Mesenchymal stem cell (in vitro differentiated cells and primary cell): ENCODE data around the gene DENND5A.

Source experiments
- DNase-seq: peaks from one replicate; pipeline ENCODE4 v3.0.0-alpha.2; 2013
- H2AFZ ChIP-seq: one replicate; pipeline ENCODE4 v1.6.1; 2013; ENCODE audit warnings: low read depth, mild to moderate bottlenecking, control low read depth, inconsistent platforms, low read length, moderate library complexity
- H2AK5ac ChIP-seq: 2 replicates; pipeline ENCODE4 v1.6.1; 2013; ENCODE audit warnings: low read length, moderate library complexity, mild to moderate bottlenecking, inconsistent platforms; ENCODE audit not compliant: severe bottlenecking
- H2BK120ac ChIP-seq: one replicate; pipeline ENCODE4 v1.6.1; 2013; ENCODE audit warnings: low read depth, mild to moderate bottlenecking, inconsistent platforms, low read length, moderate library complexity
- H2BK12ac ChIP-seq, 2 experiments: one replicate each; pipeline ENCODE4 v1.6.1; 2013; ENCODE audit warnings: inconsistent platforms in 2 of 2, low read length in 2 of 2, mild to moderate bottlenecking in 2 of 2, moderate library complexity in 2 of 2, control low read depth in 1 of 2
- H2BK15ac ChIP-seq: one replicate; pipeline ENCODE4 v1.6.1; 2013; ENCODE audit warnings: mild to moderate bottlenecking, low read depth, inconsistent platforms; ENCODE audit not compliant: poor library complexity, severe bottlenecking
- H2BK5ac ChIP-seq: 2 replicates; pipeline ENCODE4 v1.6.1; 2013; ENCODE audit warnings: low read depth, mild to moderate bottlenecking, low read length, control low read depth, inconsistent platforms; ENCODE audit not compliant: poor library complexity, severe bottlenecking
- H3K14ac ChIP-seq, 2 experiments: one replicate each; pipeline ENCODE4 v1.6.1; 2013; ENCODE audit warnings: inconsistent platforms in 2 of 2, low read length in 2 of 2, control low read depth in 1 of 2, mild to moderate bottlenecking in 1 of 2, moderate library complexity in 1 of 2
- H3K18ac ChIP-seq, 2 experiments: one replicate each; pipeline ENCODE4 v1.6.1; 2013; ENCODE audit warnings: inconsistent platforms in 2 of 2, low read length in 2 of 2, control low read depth in 1 of 2, low read depth in 1 of 2, mild to moderate bottlenecking in 1 of 2
- H3K23ac ChIP-seq, 2 experiments: one replicate each; pipeline ENCODE4 v1.6.1; 2013; ENCODE audit warnings: inconsistent platforms in 2 of 2, low read length in 2 of 2, mild to moderate bottlenecking in 2 of 2, moderate library complexity in 2 of 2, control low read depth in 1 of 2
- H3K27ac ChIP-seq: 2 replicates; pipeline ENCODE4 v1.5.1; 2013; ENCODE audit warnings: mild to moderate bottlenecking, moderate library complexity, low read length, control low read depth, inconsistent platforms; ENCODE audit not compliant: poor library complexity, severe bottlenecking
- H3K27me3 ChIP-seq, 2 experiments: 2 replicates each; pipeline versions ENCODE4 v1.6.1 to v1.7.0; 2013; ENCODE audit warnings: low read length in 2 of 2, mild to moderate bottlenecking in 2 of 2, moderate library complexity in 2 of 2, control low read depth in 1 of 2, inconsistent platforms in 1 of 2; ENCODE audit not compliant: control insufficient read depth in 1 of 2, insufficient read depth in 1 of 2
- H3K36me3 ChIP-seq, 2 experiments: 2 replicates each; pipeline versions ENCODE4 v1.6.1 to v1.7.0; 2013; ENCODE audit warnings: low read length in 2 of 2, control low read depth in 1 of 2, inconsistent platforms in 1 of 2, low read depth in 1 of 2, mild to moderate bottlenecking in 1 of 2; ENCODE audit not compliant: insufficient read depth in 2 of 2, control insufficient read depth in 1 of 2
- H3K4ac ChIP-seq, 2 experiments: one replicate each; pipeline ENCODE4 v1.6.1; 2013; ENCODE audit warnings: inconsistent platforms in 2 of 2, low read length in 2 of 2, mild to moderate bottlenecking in 2 of 2, moderate library complexity in 2 of 2, control low read depth in 1 of 2, low read depth in 1 of 2
- H3K4me1 ChIP-seq: 2 replicates; pipeline ENCODE4 v1.6.1; 2013; ENCODE audit warnings: low read depth, low read length, control low read depth; ENCODE audit not compliant: control insufficient read depth, insufficient read depth
- H3K4me2 ChIP-seq: 2 replicates; pipeline ENCODE4 v1.6.1; 2013; ENCODE audit warnings: low read length, mild to moderate bottlenecking, inconsistent platforms; ENCODE audit not compliant: poor library complexity, severe bottlenecking
- H3K4me3 ChIP-seq, 2 experiments: 2 replicates each; pipeline versions ENCODE4 v1.5.1 to v1.7.0; 2013; ENCODE audit warnings: low read length in 2 of 2, mild to moderate bottlenecking in 2 of 2, control low read depth in 1 of 2, low read depth in 1 of 2; ENCODE audit not compliant: insufficient read depth in 1 of 2
- H3K79me1 ChIP-seq: replicated peaks from 2 replicates; pipeline ENCODE4 v1.6.1; 2013; ENCODE audit warnings: mild to moderate bottlenecking, control low read depth, low read length, inconsistent platforms; ENCODE audit not compliant: poor library complexity, severe bottlenecking
- H3K9ac ChIP-seq: 2 replicates; pipeline ENCODE4 v1.7.0; 2013; ENCODE audit warnings: mild to moderate bottlenecking, low read length, moderate library complexity
- H3K9me3 ChIP-seq: 2 replicates; pipeline ENCODE4 v1.7.0; 2013; ENCODE audit warnings: mild to moderate bottlenecking, low read length; ENCODE audit not compliant: control insufficient read depth
- H4K8ac ChIP-seq: one replicate; pipeline ENCODE4 v1.6.1; 2013; ENCODE audit warnings: inconsistent platforms, mild to moderate bottlenecking, low read length, moderate library complexity
- H4K91ac ChIP-seq: one replicate; pipeline ENCODE4 v1.6.1; 2013; ENCODE audit warnings: mild to moderate bottlenecking, low read length, inconsistent platforms
- WGBS: methylation state at CpG from one replicate; pipeline ENCODE4 v1.1.7; 2013; ENCODE audit warnings: mixed read lengths; 5-methylcytosine and 5-hydroxymethylcytosine counted together

Gene DENND5A

DNA sequence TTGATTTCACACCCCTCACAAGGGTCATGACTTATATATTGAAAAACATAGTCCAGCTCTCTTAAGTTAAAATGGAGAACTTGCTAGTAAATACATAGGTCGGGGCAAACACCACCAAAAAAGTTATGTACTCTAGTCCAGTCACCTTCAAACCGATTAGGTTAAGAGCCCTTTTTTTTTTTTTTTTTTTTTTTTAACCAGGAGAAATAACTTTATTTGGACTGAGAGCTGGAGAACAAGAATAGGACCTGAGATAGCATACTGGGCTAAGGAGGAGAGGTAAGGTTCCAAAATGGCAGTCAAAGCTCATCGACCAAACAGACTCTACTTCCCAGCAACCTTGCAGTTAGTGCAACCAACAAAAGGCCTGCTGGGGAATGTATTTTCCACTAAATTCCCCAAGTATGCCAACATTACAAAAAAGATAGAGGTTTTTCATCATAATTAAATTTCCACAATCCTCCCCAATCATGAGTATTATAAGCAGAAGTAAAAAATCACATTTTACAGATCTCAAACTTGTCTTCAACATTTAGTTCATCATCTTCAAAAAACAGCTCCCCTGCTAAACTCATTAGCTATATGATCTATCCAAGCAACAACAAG, 45.4 kb upstream of the DENND5A start:
- H3K79me1 ChIP-seq: peaks cover 2% of the 10 kb centered on the region
- H3K18ac ChIP-seq: no peak overlapping the region
- peaks cover 6% of the 10 kb centered on the region for H3K4me1 ChIP-seq
- H3K14ac ChIP-seq: no peak overlapping the region
- no peaks in the 10 kb centered on the region for H3K27me3 ChIP-seq
- no peak overlapping the region for H3K4ac ChIP-seq
- no peak overlapping the region for H4K8ac ChIP-seq
- no peak overlapping the region for H2BK15ac ChIP-seq
- H3K9me3 ChIP-seq: no peaks in the 10 kb centered on the region
- H2AFZ ChIP-seq: no peak overlapping the region
- H2AK5ac ChIP-seq: no peak overlapping the region
- H2BK120ac ChIP-seq: no peak overlapping the region
- no peak overlapping the region for H3K4me3 ChIP-seq
- H3K9ac ChIP-seq: no peak overlapping the region
- H3K4me2 ChIP-seq: no peak overlapping the region
- H4K91ac ChIP-seq: no peak overlapping the region
- no peak for DNase-seq
- H3K23ac ChIP-seq: no peak overlapping the region
- no peak overlapping the region for H2BK12ac ChIP-seq
- 100% methylated on average over 1 of the region's 3 CpGs for WGBS
- H2BK5ac ChIP-seq: no peak overlapping the region
- H3K36me3 ChIP-seq: no peaks in the 10 kb centered on the region
- H3K27ac ChIP-seq: no peak overlapping the region

- H3K27me3 ChIP-seq: no peaks in the 10 kb centered on the region
- no peak overlapping the region for H2AK5ac ChIP-seq
- H2AFZ ChIP-seq: no peak overlapping the region
- no peak overlapping the region for H3K4me2 ChIP-seq
- H3K27ac ChIP-seq: no peak overlapping the region
- no peak overlapping the region for H2BK5ac ChIP-seq
- H3K4me3 ChIP-seq: no peak overlapping the region
- H2BK12ac ChIP-seq: no peak overlapping the region
- H3K36me3 ChIP-seq: peaks cover 0 to 6% of the 10 kb centered on the region in 2 experiments
- H2BK15ac ChIP-seq: no peak overlapping the region
- no peak overlapping the region for H2BK120ac ChIP-seq
- no peaks in the 10 kb centered on the region for H3K4me1 ChIP-seq
- H3K18ac ChIP-seq: no peak overlapping the region
- H3K23ac ChIP-seq: no peak overlapping the region
- no peak overlapping the region for H3K9ac ChIP-seq
- H3K4ac ChIP-seq: no peak overlapping the region
- DNase-seq: no peak
- no peaks in the 10 kb centered on the region for H3K9me3 ChIP-seq
- no peak overlapping the region for H4K8ac ChIP-seq
- H3K79me1 ChIP-seq: peaks cover 7% of the 10 kb centered on the region
- 100% methylated on average over 2 of the region's 3 CpGs for WGBS
- no peak overlapping the region for H4K91ac ChIP-seq
- H3K14ac ChIP-seq: no peak overlapping the region
Observed at GRCh38 chr11:9304178-9304577, 39.0 kb upstream of the DENND5A start.

DNA sequence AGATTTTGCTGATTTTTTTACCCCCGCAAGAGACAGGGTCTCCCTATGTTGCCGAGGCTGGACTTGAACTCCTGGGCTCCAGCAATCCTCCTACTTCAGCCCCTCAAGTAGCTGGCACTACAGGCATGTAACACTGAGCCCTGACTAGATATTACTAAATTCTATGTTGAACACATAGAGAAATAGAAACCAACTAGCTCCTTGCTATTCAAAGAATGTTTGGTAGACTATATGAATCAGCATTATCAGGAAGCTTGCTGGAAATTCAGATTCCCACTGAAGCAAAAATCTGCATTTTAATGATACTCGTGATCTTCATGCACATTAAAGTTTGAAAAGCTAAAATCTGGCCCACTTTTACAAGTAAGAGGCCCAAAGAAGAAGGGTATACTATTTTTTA, 37.3 kb upstream of the DENND5A start:
- no peak overlapping the region for H2BK15ac ChIP-seq
- no peak overlapping the region for H3K18ac ChIP-seq
- H2AFZ ChIP-seq: no peak overlapping the region
- no peak overlapping the region for H3K4ac ChIP-seq
- H3K79me1 ChIP-seq: peaks cover 12% of the 10 kb centered on the region
- H3K4me2 ChIP-seq: no peak overlapping the region
- no peaks in the 10 kb centered on the region for H3K27me3 ChIP-seq
- H3K9ac ChIP-seq: no peak overlapping the region
- no peak overlapping the region for H3K14ac ChIP-seq
- no peak overlapping the region for H4K91ac ChIP-seq
- H2BK5ac ChIP-seq: no peak overlapping the region
- DNase-seq: no peak
- no peak overlapping the region for H3K23ac ChIP-seq
- no peak overlapping the region for H3K27ac ChIP-seq
- H3K4me1 ChIP-seq: no peaks in the 10 kb centered on the region
- H3K9me3 ChIP-seq: no peaks in the 10 kb centered on the region
- no peak overlapping the region for H2BK120ac ChIP-seq
- no peak overlapping the region for H2AK5ac ChIP-seq
- no peak overlapping the region for H3K4me3 ChIP-seq
- H3K36me3 ChIP-seq: peaks cover 3 to 16% of the 10 kb centered on the region in 2 experiments
- no CpG with 5 or more reads among the region's 3 CpGs for WGBS
- no peak overlapping the region for H4K8ac ChIP-seq
- H2BK12ac ChIP-seq: no peak overlapping the region

GRCh38 chr11:9301720-9302119, 36.6 kb upstream of the DENND5A start:
- Histone ChIP-seq H3K14ac (no peak overlapping the region), H3K23ac (no peak overlapping the region), H4K8ac (no peak overlapping the region), H3K4ac (no peak overlapping the region), H2BK12ac (no peak overlapping the region), H3K9me3 (no peaks in the 10 kb centered on the region), H3K4me2 (no peak overlapping the region), H3K79me1 (peaks cover 15% of the 10 kb centered on the region), H3K36me3 (peaks cover 11 to 20% of the 10 kb centered on the region in 2 experiments), H3K18ac (no peak overlapping the region), H2AFZ (no peak overlapping the region), H2BK120ac (no peak overlapping the region), H3K4me3 (no peak overlapping the region), H3K27me3 (no peaks in the 10 kb centered on the region), H3K4me1 (no peaks in the 10 kb centered on the region), H2AK5ac (no peak overlapping the region), H3K9ac (no peak overlapping the region), H2BK5ac (no peak overlapping the region), H2BK15ac (no peak overlapping the region), H4K91ac (no peak overlapping the region), H3K27ac (no peak overlapping the region)
- WGBS: over 99% methylated on average over 5 of the region's 10 CpGs
- DNase-seq: no peak
